Measurements from ENCODE around the gene GDI1. TPM values are rescaled to one million over a fixed set of nuclear protein-coding genes. Genes with fewer than 3 reads are reported as not detected.

Gene GDI1
- total RNA-seq, 3 donors from 2014 or later (not counting 1 experiment from before 2014, with no cell fraction given): 138 to 174 (median 140) TPM

DNA sequence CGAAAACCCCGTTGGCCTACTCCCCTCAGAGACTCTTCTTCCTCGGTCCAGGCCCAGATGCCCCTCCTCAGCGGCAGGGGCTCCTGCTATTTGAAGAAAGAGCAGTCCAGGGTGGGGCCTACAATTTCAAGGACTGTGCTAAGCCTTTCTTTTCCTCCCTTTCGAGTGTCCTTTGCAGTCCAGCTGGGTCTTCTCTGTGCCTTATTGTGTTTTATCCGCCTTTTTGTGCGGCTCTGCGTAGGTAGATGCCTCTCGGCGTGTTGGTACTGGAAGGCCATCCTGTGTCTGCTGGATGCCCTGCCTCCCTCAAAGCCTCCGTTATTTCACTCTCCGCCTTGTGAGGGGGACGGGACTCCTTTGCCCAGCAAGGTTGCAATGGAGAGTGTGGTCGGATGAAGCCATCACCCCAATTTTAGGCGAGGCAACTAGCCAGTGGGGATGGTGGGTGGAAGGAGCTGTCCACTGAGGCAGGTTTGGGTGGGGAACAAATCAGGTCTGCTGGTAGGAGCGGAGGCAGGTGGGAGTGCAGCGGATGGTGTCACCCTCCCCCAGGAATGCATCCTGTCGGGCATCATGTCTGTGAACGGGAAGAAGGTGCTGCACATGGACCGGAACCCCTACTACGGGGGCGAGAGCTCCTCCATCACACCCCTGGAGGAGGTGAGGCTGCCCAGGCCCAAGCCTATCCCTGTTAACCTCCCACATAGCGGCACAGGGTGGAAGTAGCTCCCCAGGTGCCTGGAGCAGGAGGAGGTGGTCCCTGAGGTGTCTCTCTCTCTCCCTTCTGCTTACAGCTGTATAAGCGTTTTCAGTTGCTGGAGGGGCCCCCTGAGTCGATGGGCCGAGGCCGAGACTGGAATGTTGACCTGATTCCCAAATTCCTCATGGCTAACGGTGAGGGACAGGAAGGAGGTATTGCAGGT, 1.3 kb downstream of the GDI1 start:
- no peaks in the 10 kb centered on the region for H3K27me3 Mint-ChIP-seq (ENCODE audit: low read depth in 2 of 2)
- intact Hi-C loops (cut with micrococcal nuclease): no loop called here
- TF ChIP-seq, protein P1, sequence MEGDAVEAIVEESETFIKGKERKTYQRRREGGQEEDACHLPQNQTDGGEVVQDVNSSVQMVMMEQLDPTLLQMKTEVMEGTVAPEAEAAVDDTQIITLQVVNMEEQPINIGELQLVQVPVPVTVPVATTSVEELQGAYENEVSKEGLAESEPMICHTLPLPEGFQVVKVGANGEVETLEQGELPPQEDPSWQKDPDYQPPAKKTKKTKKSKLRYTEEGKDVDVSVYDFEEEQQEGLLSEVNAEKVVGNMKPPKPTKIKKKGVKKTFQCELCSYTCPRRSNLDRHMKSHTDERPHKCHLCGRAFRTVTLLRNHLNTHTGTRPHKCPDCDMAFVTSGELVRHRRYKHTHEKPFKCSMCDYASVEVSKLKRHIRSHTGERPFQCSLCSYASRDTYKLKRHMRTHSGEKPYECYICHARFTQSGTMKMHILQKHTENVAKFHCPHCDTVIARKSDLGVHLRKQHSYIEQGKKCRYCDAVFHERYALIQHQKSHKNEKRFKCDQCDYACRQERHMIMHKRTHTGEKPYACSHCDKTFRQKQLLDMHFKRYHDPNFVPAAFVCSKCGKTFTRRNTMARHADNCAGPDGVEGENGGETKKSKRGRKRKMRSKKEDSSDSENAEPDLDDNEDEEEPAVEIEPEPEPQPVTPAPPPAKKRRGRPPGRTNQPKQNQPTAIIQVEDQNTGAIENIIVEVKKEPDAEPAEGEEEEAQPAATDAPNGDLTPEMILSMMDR (IDR thresholded peaks at IDR 0.05): no peak
- WGBS (ENCODE audit: insufficient coverage): 78% methylated on average over 24 of the region's 28 CpGs
- peaks cover 24% of the 10 kb centered on the region for H3K4me1 ChIP-seq (ENCODE audit: control insufficient read depth, insufficient read depth, low read length)
- H3K4me1 Mint-ChIP-seq: peaks cover 6 to 11% of the 10 kb centered on the region in 2 donors
- DNase-seq (peak in 1 of 2 donors; percentile 2), ATAC-seq (no peak)
- H3K27ac ChIP-seq (ENCODE audit: low read length): no peak overlapping the region
- H3K27ac Mint-ChIP-seq: peak overlapping the region; percentile 54 to 75
- peak overlapping the region; percentile 80 for H3K4me3 Mint-ChIP-seq
- no peaks in the 10 kb centered on the region for H3K36me3 Mint-ChIP-seq
- no peaks in the 10 kb centered on the region for H3K9me3 Mint-ChIP-seq
- H3K4me3 ChIP-seq (ENCODE audit: low read length): peak overlapping the region; percentile 53
- no peaks in the 10 kb centered on the region for H3K9me3 ChIP-seq (ENCODE audit: control insufficient read depth, insufficient read depth, low read length)
- H3K27me3 ChIP-seq (ENCODE audit: control insufficient read depth, insufficient read depth, low read length): no peaks in the 10 kb centered on the region
- peaks cover 23% of the 10 kb centered on the region for H3K36me3 ChIP-seq (ENCODE audit: control insufficient read depth, insufficient read depth, low read length)

DNA sequence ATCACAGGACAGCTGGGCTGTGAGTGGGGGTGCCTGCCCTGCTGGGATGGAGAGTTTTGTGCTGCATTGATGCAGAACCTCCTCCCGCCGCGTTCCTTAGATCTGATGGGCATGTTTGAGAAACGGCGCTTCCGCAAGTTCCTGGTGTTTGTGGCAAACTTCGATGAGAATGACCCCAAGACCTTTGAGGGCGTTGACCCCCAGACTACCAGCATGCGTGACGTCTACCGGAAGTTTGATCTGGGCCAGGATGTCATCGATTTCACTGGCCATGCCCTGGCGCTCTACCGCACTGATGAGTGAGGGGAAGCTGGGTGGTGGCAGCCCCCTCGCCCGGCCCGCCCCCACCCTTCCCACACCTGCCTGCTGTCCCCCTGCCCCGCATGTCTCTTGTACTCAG, 2.9 kb downstream of the GDI1 start:
- WGBS (ENCODE audit: insufficient coverage): 89% methylated on average over 12 of the region's 18 CpGs

DNA sequence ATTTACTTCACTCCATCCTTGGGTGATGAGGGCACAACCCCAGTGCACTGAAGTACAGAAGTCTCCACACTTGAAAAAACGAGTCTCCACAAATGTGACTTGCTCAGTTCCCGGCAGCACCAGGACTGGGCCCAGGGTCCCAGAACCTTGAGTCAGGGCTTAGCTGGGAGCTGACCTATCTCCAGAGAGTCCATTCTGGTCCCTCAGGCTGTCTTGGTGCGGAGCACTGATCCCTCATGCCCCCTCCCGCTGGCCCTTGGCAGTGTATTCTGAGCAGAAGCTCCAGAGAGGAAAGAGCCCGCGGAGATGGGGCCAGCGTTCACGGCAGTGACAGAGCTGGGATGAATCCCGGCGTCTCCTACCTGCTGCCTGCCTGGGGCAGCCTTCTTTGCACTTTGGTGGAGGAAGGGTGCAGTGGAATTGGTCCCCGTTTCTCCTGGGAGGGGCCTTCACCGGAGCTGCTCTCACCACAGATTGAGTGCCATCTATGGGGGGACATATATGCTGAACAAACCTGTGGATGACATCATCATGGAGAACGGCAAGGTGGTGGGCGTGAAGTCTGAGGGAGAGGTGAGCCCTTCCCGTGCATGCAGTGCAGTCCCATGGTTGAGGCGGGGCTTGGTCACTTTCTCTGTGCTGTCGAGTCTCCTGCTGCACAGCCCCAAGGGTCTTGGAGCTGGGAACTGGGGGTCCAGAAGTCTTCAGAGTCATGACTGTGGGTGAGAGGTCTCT, 3.8 kb downstream of the GDI1 start:
- Histone ChIP-seq H3K9me3 (ENCODE audit: control insufficient read depth, insufficient read depth, low read length) (no peaks in the 10 kb centered on the region), H3K4me3 (ENCODE audit: low read length) (no peak overlapping the region), H3K27ac (ENCODE audit: low read length) (no peak overlapping the region), H3K36me3 (ENCODE audit: control insufficient read depth, insufficient read depth, low read length) (peaks cover 14% of the 10 kb centered on the region), H3K4me1 (ENCODE audit: control insufficient read depth, insufficient read depth, low read length) (peaks cover 45% of the 10 kb centered on the region), H3K27me3 (ENCODE audit: control insufficient read depth, insufficient read depth, low read length) (no peaks in the 10 kb centered on the region)
- ATAC-seq (no peak), DNase-seq (no peak)
- TF ChIP-seq, protein P1 (IDR thresholded peaks at IDR 0.05): no peak
- no peak overlapping the region for H3K27ac Mint-ChIP-seq
- no peaks in the 10 kb centered on the region for H3K36me3 Mint-ChIP-seq
- no peak overlapping the region for H3K4me3 Mint-ChIP-seq
- H3K9me3 Mint-ChIP-seq: no peaks in the 10 kb centered on the region
- peaks cover 6 to 14% of the 10 kb centered on the region in 2 donors for H3K4me1 Mint-ChIP-seq
- intact Hi-C loops (cut with micrococcal nuclease): loop anchor here (5.0 kb wide), 1 partner anchor 43 kb away; the partner anchor contains the start of gene RPL10
- H3K27me3 Mint-ChIP-seq (ENCODE audit: low read depth in 2 of 2): no peaks in the 10 kb centered on the region
- WGBS (ENCODE audit: insufficient coverage): 90% methylated on average over 16 of the region's 17 CpGs

More for the DNA sequence above, 2.9 kb downstream of the GDI1 start:
- H3K4me3 ChIP-seq (ENCODE audit: low read length): no peak overlapping the region
- H3K36me3 Mint-ChIP-seq: no peaks in the 10 kb centered on the region
- no peaks in the 10 kb centered on the region for H3K9me3 Mint-ChIP-seq
- intact Hi-C loops (cut with micrococcal nuclease): loop anchor here (5.0 kb wide), 1 partner anchor 43 kb away; the partner anchor contains the start of gene RPL10
- H3K4me1 Mint-ChIP-seq: peaks cover 6 to 14% of the 10 kb centered on the region in 2 donors
- peaks cover 35% of the 10 kb centered on the region for H3K4me1 ChIP-seq (ENCODE audit: control insufficient read depth, insufficient read depth, low read length)
- no peak overlapping the region for H3K27ac Mint-ChIP-seq
- no peak overlapping the region for H3K27ac ChIP-seq (ENCODE audit: low read length)
- peaks cover 23% of the 10 kb centered on the region for H3K36me3 ChIP-seq (ENCODE audit: control insufficient read depth, insufficient read depth, low read length)
- TF ChIP-seq, protein P1 (IDR thresholded peaks at IDR 0.05): no peak
- H3K9me3 ChIP-seq (ENCODE audit: control insufficient read depth, insufficient read depth, low read length): no peaks in the 10 kb centered on the region
- no peaks in the 10 kb centered on the region for H3K27me3 Mint-ChIP-seq (ENCODE audit: low read depth in 2 of 2)
- no peak overlapping the region for H3K4me3 Mint-ChIP-seq
- ATAC-seq: no peak
- no peak for DNase-seq
- no peaks in the 10 kb centered on the region for H3K27me3 ChIP-seq (ENCODE audit: control insufficient read depth, insufficient read depth, low read length)

Data from natural killer cell (primary cell).